Measurements from ENCODE around the gene BMAL1. TPM values are rescaled to one million over a fixed set of nuclear protein-coding genes. Genes with fewer than 3 reads are reported as not detected.

The BMAL1 gene
- total RNA-seq = 8.4 and 17.5 TPM in 2 replicates

DNA sequence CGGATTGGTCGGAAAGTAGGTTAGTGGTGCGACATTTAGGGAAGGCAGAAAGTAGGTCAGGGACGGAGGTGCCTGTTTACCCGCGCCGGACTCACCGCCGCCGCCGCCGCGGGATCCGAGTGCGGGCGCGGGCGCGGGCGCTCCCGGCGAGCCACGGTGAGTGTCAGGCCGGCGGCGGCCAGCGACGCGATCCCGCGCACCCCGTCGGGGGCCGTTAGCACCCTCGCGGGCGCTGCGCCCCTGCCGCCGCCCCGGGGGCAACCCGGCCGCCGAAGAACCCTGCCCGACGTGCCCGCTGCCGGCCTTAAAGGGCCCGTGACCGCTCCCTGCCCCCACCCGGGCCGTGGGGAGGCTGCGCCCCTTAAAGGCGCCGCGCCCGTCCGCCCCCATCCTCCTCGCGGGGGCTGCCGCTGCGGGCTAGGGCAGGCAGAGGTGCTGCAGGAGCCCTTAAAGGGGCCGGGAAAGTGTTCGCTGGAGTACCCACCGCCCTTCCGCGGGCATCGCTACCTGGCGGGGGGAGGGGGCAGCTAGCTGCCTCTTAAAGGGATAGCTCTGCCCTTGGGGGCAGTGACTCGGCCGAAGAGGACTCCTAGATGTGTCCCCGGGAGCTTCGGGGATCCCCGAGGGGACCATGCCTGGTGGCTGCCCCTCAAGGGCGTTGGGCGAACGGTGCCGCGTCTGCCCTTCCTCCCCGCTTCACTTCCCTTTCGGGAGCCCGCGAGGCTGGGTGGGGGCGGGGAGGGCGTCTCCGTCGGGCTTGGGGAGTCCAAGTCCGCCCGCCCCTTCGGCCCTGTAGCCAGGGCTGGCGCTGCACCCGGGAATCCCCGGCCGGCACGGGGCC is at the start of gene BMAL1:
Gene BMAL1 (plus strand): TSS at position 23 of the 841 bp plus-strand sequence. CDS start 76,519 bp downstream, outside the sequence.

Other genes starting within 250 kb of the BMAL1 start
- 50.6 and 69.1 TPM in 2 replicates for gene BTBD10, start 185.4 kb downstream of the BMAL1 start, total RNA-seq
- not detected in 2 replicates for gene PTH, start 218.2 kb downstream of the BMAL1 start, total RNA-seq